GM18511 (cell line): Measurements from ENCODE around the gene OSTN.

Experiments used
- ATAC-seq: cut with Tn5 transposase; IDR thresholded peaks from one replicate; pipeline ENCODE4 v1.9.1; 2021; ENCODE audit warnings: mild to moderate bottlenecking, moderate library complexity; ENCODE audit not compliant: unreplicated experiment

OSTN gene

DNA sequence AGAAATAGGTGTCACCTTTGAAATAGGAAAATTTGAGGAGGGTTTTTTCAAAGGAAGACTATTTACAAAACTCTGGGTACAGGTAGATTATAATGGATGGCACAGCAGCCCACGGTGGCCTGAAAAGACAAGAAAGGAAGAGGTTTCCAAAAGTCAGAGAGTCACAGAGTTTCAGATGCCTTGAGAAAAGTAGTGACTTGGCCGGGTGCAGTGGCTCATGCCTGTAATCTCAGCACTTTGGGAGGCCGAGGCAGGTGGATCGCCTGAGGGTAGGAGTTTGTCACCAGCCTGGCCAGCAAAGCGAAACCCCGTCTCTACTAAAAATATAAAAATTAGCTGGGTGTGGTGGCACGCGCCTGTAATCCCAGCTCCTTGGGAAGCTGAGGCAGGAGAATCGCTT lies 35.2 kb downstream of the OSTN start:
- ATAC-seq: no peak

- peak; percentile 98 for ATAC-seq
Observed at GRCh38 chr3:191235331-191236314, 36.6 kb downstream of the OSTN start.

GRCh38 chr3:191236646-191237045 lies 37.6 kb downstream of the OSTN start:
- ATAC-seq: no peak

DNA sequence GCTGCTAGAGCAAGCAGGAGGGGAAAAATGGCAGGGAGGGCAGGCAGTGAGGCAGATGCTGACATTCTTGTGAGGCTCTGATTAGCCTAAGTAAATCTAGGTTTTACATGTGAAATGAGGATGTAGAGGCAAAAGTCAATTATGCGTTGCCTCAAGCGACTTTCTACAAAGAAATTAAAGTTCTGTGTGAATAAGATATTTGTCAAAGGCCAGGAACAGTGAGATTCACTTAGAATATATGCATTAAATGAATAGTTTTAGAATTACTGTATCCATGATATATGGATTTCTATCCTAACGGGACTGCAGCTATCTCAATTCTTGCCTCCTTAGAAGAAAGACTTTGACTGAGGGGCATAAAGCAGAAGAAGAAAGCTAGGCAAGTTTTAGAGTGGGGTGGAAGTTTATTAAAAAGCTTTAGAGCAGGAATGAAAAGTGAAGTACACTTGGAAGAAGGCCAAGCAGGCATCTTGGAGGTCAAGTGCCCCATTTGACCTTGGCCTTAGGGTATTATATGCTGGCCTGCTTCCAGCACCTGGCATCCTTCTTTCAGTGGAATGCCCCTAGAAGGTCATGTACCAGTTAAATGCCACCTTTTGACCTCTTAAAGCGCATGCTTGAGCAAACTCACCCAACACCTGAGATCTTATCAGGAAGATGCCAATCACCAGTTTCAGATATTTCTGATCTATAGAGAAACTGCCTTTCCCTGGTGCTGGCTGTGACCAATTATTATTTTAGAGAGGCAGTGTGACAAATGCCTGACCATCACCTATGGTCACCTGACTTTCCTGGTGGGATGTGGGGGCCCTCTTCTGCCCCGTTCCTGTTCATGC lies 38.2 kb downstream of the OSTN start:
- no peak for ATAC-seq

DNA sequence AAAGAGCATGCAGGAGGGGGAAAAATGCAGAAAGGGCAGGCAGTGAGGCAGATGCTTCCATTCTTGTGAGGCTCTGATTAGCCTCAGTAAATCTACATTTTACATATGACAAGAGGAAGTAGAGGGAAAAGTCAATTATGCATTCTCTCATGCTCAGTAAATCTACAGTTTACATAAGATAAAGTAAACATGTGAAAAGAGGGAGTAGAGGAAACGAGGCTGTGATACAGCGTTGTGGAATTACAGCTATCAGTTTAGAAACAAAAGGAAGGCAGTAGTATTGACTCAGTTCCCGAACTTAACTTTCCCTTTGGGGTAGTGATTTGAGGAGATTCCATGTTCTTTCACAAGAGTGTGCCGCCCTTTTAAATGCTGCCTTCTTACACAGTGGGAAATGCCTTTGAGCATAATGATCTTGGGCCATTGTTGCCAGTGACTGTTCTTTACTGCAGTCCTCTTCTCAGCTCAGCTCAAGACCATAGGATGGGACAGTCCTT lies 39.3 kb downstream of the OSTN start:
- no peak for ATAC-seq

- ATAC-seq: no peak
Observed at GRCh38 chr3:191239407-191240031, 40.5 kb downstream of the OSTN start.

DNA sequence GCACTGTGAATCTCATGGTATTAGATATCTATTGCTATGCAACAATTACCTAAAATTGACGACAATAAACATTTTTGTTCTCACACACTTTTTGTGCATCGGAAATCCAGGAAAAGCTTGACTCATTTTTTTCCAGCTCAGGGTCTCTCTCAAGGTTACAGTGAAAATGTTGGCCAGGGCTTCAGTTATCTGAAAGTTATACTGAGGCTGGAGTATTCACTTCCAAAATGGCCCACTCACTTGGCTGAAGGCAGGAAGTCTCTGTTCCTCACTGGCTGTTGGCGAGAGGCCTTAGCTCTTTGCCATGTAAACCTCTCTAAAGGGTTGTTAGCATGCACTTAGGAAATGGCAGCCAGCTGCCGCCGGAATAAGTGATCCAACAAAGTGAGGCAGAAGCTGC lies 41.4 kb downstream of the OSTN start:
- no peak for ATAC-seq

DNA sequence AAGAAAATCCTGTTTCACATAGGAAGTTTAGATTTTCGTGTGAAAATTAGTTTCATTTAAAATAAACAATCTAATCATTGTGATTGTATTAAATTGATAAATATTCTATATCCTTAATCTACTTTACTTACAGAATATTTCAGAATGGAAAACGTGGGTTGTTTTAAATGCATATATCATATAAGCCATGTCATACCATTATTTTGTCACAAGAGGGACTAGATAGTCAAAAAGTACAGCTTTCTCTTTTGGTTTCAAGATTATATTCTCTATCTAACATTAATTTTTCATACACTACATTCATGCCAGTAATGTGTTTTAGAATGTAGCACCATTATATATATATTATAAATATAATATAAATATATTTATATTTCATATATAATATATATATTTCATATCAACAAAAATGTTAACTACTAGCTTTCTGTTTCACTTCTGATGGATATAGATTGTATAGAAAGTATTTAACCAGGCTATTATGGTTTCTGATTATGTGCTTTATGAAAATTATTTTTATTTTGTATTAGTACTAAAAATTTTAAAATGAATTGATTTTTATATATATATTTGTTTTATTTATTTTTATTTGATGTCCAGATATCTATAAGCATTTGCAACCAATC lies 45.3 kb downstream of the OSTN start:
- ATAC-seq: peak; percentile 27

GRCh38 chr3:191246034-191246433 lies 47.0 kb downstream of the OSTN start:
- ATAC-seq: peak; percentile 82

DNA sequence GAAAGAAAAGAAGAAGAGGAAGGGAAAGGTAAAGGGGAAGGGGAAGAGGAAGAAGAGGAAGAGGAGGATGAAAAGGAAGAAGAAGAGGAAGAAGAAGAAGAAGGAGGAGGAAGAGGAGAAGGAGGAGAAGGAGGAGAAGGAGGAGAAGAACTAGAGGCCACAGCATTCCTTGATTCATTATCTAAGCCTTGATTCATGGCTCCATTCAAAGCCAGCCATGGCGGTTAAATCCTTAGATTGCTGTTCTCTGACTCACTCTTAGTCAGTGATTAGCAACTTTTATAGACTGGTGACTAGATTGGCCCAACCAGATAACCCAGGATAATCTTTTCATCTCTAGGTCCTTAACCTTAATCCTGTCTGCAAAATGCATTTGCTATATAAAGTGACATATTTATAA lies 47.6 kb downstream of the OSTN start:
- ATAC-seq: no peak

- ATAC-seq: peak; percentile 51
Observed at GRCh38 chr3:191253089-191253799, 54.2 kb downstream of the OSTN start.

DNA sequence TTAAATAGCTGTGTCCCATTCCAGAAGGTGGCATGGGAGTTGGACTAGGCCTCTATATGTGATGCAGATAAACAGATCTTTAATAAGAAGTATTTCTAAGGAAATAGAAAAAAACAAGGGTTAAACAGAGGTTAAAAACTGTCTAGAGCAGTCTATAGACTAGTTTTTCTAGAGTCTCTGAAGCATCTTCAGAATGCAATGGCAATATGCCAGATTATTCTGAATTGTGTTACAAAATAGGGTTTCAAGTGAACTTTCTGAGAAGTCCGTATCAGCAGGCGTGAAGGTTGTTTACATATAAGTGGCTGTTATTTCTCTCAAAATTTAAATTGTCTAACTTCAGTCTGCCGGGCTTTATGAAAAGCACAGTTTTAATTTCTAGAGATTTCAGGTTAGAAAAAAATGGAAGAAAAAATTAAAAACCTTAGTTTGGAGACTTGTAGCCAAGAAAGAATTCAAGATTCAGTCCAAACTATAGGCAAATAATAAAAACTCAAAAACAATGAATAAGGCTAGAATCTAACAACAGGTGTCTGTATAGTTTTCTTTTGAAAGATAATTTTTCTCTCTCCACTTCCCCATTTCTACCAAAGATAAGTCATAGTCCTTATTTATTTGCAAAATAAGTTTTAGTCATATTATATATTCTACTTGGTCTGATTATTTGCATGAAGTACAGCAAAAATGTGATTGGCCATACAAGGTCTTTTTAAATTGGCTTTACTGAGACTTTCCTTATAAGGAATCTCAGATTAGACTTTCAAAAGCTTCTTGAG lies 55.2 kb downstream of the OSTN start:
- no peak for ATAC-seq

GRCh38 chr3:191255156-191255555 lies 56.1 kb downstream of the OSTN start:
- no peak for ATAC-seq

DNA sequence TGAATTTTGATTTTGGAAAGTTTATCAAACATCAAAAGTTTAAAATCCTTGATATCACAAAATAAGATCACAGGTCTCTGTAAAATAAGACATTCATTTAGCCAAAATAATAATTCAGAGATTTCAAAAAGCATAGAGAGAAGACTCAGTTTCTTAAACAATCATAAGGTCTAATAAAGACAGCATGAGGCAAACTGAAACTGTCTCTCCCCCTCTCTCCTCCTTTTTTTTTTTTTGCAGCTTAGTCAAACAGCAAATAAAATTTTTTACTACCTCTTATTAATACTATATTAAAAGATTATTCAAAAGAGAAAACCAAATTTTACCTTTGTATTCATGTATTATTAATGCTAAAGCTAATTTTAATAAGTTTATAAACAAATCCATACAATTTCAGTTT lies 57.4 kb downstream of the OSTN start:
- no peak for ATAC-seq

GRCh38 chr3:191257286-191257685 lies 58.2 kb downstream of the OSTN start:
- no peak for ATAC-seq

- ATAC-seq: no peak
Observed at GRCh38 chr3:191259486-191259885, 60.4 kb downstream of the OSTN start.

- no peak for ATAC-seq
Observed at GRCh38 chr3:191260431-191261303, 61.6 kb downstream of the OSTN start.

- no peak for ATAC-seq
Observed at GRCh38 chr3:191261304-191261638, 62.2 kb downstream of the OSTN start.
